GM12892 (cell line): Measurements from ENCODE around the gene GAS7.

ENCODE experiments used
- POLR2A ChIP-seq: IDR thresholded peaks from 2 replicates; pipeline ENCODE4 v1.6.1; 2011; ENCODE audit warnings: low read depth, low read length, control low read depth
- POLR2AphosphoS5 ChIP-seq: IDR thresholded peaks from 2 replicates; pipeline ENCODE4 v1.6.1; 2011; ENCODE audit warnings: low read depth, low read length, control low read depth
- TAF1 ChIP-seq: IDR thresholded peaks from 2 replicates; pipeline ENCODE4 v1.6.1; 2011; ENCODE audit warnings: low read depth, mild to moderate bottlenecking, control low read depth, low read length, borderline replicate concordance

DNA sequence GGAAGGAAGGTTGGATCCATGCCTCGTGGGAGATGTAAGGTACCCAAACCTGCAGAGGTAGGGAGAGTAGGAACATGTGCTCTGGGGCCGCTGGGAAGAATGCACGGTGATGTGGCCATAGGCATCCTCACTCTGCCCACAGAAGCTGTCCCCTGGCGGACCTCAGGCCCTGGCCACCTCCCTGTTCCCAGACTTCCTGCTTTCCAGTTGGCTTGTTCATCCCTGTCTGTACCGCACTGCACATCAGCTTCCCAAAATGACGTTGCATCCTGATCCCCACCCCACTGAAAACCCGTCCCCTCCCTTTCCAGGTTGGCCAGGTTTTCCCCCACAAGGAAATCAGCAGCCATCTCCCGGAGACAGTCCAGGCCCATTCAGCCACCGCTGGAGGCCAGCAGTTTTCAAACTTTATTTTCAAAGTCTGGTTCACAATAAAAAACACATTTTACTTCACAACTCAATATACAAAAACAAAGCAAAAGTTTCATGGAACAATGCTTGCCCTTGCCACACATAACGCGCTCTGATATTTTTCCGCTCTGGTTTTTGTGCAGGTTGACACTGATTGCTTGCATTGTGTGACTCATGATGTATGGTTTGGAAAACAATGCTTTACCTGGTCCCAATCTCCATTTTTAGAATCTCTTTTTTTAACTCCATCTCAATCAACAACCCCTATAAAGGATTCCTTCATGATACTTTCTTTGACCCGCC lies 143.0 kb downstream of the GAS7 start:
- TF ChIP-seq POLR2A (no peak), POLR2AphosphoS5 (no peak), TAF1 (no peak)
